Measurements from ENCODE around the gene CPLX1.
"Not testable (repeated sequence)": the region's sequence is repeated elsewhere in the genome, so short reads cannot be mapped to it uniquely, and the experiment has no call there.

The CPLX1 gene

DNA sequence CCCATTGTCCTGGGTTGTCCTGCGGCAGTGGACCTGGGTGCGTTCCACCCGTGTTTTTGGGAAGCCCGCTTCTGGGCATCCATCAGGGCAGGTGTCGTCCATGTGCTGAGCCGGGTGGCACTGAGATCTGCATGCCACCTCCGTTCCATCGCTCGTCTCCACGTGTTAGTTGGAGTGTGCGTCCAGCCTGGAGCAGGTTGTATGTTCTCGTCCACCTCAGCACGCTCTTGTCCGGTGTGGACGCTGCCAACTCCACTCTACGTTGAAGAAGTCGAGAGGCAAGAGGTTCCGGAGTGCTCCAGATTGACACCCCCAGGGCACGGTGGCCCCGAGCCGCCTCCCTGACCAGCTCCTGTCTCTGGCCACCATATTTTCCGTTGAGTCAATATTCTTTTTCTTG lies 86.4 kb downstream of the CPLX1 start:
- Histone ChIP-seq H3K27me3 (ENCODE audit: insufficient read depth, low read length) (no peaks in the 10 kb centered on the region), H3K4me3 (ENCODE audit: low read depth, low read length) (no peak overlapping the region), H3K79me2 (ENCODE audit: control insufficient read depth, insufficient read depth, low read length, unreplicated experiment) (no peaks in the 10 kb centered on the region), H3K4me1 (ENCODE audit: control insufficient read depth, insufficient read depth, low read length, unreplicated experiment) (peaks cover 15% of the 10 kb centered on the region), H2AFZ (ENCODE audit: low read length, unreplicated experiment) (no peak overlapping the region), H3K27ac (ENCODE audit: low read depth, low read length) (no peak overlapping the region), H3K36me3 (ENCODE audit: insufficient read depth, low read length) (peaks cover 12% of the 10 kb centered on the region)

DNA sequence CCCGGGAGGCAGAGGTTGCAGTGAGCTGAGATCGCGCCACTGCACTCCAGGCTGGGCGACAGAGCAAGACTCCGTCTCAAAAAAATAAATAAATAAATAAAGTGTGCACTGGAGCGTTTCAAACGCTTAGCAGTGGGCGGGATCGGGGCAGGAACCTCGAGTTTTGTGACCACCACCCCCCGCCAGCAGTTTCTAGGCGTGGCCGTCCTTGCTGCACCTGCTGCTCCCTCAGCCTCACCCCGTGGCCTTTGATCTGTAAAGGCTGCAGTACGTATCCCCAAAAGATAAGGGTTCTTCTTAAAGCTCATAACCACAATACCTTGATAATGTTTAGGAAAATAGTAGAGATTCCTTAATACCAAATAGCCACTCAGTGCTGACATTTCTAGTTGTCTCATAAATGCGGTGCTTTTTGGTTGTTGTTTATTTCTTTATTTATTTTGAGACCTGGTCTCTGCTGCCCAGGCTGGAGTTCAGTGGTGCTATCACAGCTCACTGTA lies 87.1 kb downstream of the CPLX1 start:
- peaks cover 19% of the 10 kb centered on the region for H3K36me3 ChIP-seq (ENCODE audit: insufficient read depth, low read length)

DNA sequence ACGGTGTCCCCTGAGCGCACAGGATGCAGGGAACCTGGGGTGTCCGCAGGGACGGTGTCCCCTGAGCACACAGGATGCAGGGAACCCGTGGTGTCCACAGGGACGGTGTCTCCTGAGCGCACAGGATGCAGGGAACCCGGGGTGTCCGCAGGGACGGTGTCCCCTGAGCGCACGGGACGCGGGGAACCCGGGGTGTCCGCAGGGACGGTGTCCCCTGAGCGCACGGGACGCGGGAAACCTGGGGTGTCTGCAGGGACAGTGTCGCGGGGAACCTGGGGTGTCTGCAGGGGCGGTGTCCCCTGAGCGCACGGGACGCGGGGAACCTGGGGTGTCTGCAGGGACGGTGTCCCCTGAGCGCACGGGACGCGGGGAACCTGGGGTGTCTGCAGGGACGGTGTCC lies 89.4 kb downstream of the CPLX1 start:
- not testable (repeated sequence) for H3K4me1 ChIP-seq (ENCODE audit: control insufficient read depth, insufficient read depth, low read length, unreplicated experiment); H3K4me3 ChIP-seq (ENCODE audit: low read depth, low read length); H3K79me2 ChIP-seq (ENCODE audit: control insufficient read depth, insufficient read depth, low read length, unreplicated experiment); H3K27ac ChIP-seq (ENCODE audit: low read depth, low read length); H2AFZ ChIP-seq (ENCODE audit: low read length, unreplicated experiment); H3K27me3 ChIP-seq (ENCODE audit: insufficient read depth, low read length)
- H3K36me3 ChIP-seq (ENCODE audit: insufficient read depth, low read length): peaks cover 25% of the 10 kb centered on the region

More for the DNA sequence above, 87.1 kb downstream of the CPLX1 start:
- Histone ChIP-seq H3K27ac (ENCODE audit: low read depth, low read length) (no peak overlapping the region), H3K79me2 (ENCODE audit: control insufficient read depth, insufficient read depth, low read length, unreplicated experiment) (no peaks in the 10 kb centered on the region), H3K4me3 (ENCODE audit: low read depth, low read length) (no peak overlapping the region), H3K4me1 (ENCODE audit: control insufficient read depth, insufficient read depth, low read length, unreplicated experiment) (peaks cover 9% of the 10 kb centered on the region), H3K27me3 (ENCODE audit: insufficient read depth, low read length) (no peaks in the 10 kb centered on the region), H2AFZ (ENCODE audit: low read length, unreplicated experiment) (no peak overlapping the region)

DNA sequence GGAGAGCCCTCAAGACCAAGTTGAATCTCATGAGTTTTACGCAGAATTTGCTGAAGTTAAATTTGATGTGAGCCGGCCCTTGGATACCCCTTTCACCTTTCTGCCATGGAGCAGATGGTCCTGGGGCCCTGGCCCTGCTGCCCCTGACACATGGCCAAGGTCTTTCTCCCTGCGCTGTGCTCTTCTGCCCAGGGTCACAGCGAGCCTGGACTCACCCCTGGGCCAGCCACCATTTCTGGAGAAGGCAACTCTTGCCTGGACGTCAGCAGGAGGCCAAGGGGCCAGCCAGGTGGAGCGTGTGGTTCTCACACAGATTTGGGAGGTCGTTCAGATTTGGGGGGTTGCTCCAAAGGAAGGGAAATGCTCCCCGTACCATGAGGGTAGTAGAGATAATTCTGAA lies 90.3 kb downstream of the CPLX1 start:
- no peaks in the 10 kb centered on the region for H3K4me1 ChIP-seq (ENCODE audit: control insufficient read depth, insufficient read depth, low read length, unreplicated experiment)
- no peak overlapping the region for H3K4me3 ChIP-seq (ENCODE audit: low read depth, low read length)
- H2AFZ ChIP-seq (ENCODE audit: low read length, unreplicated experiment): no peak overlapping the region
- no peak overlapping the region for H3K27ac ChIP-seq (ENCODE audit: low read depth, low read length)
- H3K79me2 ChIP-seq (ENCODE audit: control insufficient read depth, insufficient read depth, low read length, unreplicated experiment): no peaks in the 10 kb centered on the region
- no peaks in the 10 kb centered on the region for H3K27me3 ChIP-seq (ENCODE audit: insufficient read depth, low read length)
- H3K36me3 ChIP-seq (ENCODE audit: insufficient read depth, low read length): peaks cover 32% of the 10 kb centered on the region
